Karpas-422 (cell line): Measurements from ENCODE around the gene SLITRK2. TPM values are rescaled to one million over a fixed set of nuclear protein-coding genes. Genes with fewer than 3 reads are reported as not detected.

Experiments
- DNase-seq: peaks from one replicate; pipeline ENCODE4 v3.0.0-alpha.2; 2015
- H2AFZ ChIP-seq: fragments of 200-600 bp; sonication (generic); 2 replicates; pipeline ENCODE4 v1.6.1; 2014; ENCODE audit warnings: antibody characterized with exemption, low read length, mixed read lengths
- H3K27ac ChIP-seq: fragments of 200-600 bp; sonication (generic); 2 replicates; pipeline ENCODE4 v1.5.1; 2014; ENCODE audit warnings: mild to moderate bottlenecking, low read length, moderate library complexity
- H3K27me3 ChIP-seq: fragments of 200-600 bp; sonication (generic); 2 replicates; pipeline ENCODE4 v1.6.1; 2014; ENCODE audit warnings: low read length, mixed read lengths
- H3K36me3 ChIP-seq: fragments of 200-600 bp; sonication (generic); 2 replicates; pipeline ENCODE4 v1.6.1; 2014; ENCODE audit warnings: low read length, mixed read lengths; ENCODE audit not compliant: insufficient read depth
- H3K4me1 ChIP-seq: fragments of 200-600 bp; sonication (generic); 2 replicates; pipeline ENCODE4 v1.6.1; 2014; ENCODE audit warnings: mild to moderate bottlenecking, low read length, mixed read lengths
- H3K4me2 ChIP-seq: fragments of 200-600 bp; sonication (generic); 2 replicates; pipeline ENCODE4 v1.6.1; 2014; ENCODE audit warnings: low read length, low read depth, mild to moderate bottlenecking; ENCODE audit not compliant: poor library complexity, severe bottlenecking
- H3K4me3 ChIP-seq: fragments of 200-600 bp; sonication (generic); 2 replicates; pipeline ENCODE4 v1.5.1; 2014; ENCODE audit warnings: mild to moderate bottlenecking, antibody characterized with exemption, low read length, mixed read lengths
- H3K79me2 ChIP-seq: fragments of 200-600 bp; sonication (generic); 2 replicates; pipeline ENCODE4 v1.6.1; 2014; ENCODE audit warnings: mild to moderate bottlenecking, low read length, mixed read lengths
- H3K9ac ChIP-seq: fragments of 200-600 bp; sonication (generic); 2 replicates; pipeline ENCODE4 v1.6.0; 2014; ENCODE audit warnings: low read length
- H3K9me2 ChIP-seq: fragments of 200-600 bp; sonication (generic), shearing (Covaris generic); replicated peaks from 2 replicates; pipeline ENCODE4 v1.6.0; 2014; ENCODE audit warnings: mild to moderate bottlenecking, low read length, moderate library complexity; ENCODE audit not compliant: insufficient read depth
- H3K9me3 ChIP-seq: fragments of 300-700, 200-600 bp; sonication (generic); 2 replicates; pipeline ENCODE4 v1.6.1; 2014; ENCODE audit warnings: low read length, mixed read lengths
- H4K20me1 ChIP-seq: fragments of 200-600 bp; sonication (generic); 2 replicates; pipeline ENCODE4 v1.6.1; 2014; ENCODE audit warnings: mild to moderate bottlenecking, antibody characterized with exemption, low read length, low read depth; ENCODE audit not compliant: insufficient read depth
- total RNA-seq: library from RNA; depleted of rRNA; stranded (reverse); fragments of >200 nt; shearing (Covaris generic); gene quantifications from 2 replicates; pipeline ENCODE4 v1.2.3, GENCODE V29; 2014; ENCODE audit warnings: low replicate concordance; rRNA removed

The SLITRK2 gene, protein sequence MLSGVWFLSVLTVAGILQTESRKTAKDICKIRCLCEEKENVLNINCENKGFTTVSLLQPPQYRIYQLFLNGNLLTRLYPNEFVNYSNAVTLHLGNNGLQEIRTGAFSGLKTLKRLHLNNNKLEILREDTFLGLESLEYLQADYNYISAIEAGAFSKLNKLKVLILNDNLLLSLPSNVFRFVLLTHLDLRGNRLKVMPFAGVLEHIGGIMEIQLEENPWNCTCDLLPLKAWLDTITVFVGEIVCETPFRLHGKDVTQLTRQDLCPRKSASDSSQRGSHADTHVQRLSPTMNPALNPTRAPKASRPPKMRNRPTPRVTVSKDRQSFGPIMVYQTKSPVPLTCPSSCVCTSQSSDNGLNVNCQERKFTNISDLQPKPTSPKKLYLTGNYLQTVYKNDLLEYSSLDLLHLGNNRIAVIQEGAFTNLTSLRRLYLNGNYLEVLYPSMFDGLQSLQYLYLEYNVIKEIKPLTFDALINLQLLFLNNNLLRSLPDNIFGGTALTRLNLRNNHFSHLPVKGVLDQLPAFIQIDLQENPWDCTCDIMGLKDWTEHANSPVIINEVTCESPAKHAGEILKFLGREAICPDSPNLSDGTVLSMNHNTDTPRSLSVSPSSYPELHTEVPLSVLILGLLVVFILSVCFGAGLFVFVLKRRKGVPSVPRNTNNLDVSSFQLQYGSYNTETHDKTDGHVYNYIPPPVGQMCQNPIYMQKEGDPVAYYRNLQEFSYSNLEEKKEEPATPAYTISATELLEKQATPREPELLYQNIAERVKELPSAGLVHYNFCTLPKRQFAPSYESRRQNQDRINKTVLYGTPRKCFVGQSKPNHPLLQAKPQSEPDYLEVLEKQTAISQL
- not detected in 2 replicates for total RNA-seq

DNA sequence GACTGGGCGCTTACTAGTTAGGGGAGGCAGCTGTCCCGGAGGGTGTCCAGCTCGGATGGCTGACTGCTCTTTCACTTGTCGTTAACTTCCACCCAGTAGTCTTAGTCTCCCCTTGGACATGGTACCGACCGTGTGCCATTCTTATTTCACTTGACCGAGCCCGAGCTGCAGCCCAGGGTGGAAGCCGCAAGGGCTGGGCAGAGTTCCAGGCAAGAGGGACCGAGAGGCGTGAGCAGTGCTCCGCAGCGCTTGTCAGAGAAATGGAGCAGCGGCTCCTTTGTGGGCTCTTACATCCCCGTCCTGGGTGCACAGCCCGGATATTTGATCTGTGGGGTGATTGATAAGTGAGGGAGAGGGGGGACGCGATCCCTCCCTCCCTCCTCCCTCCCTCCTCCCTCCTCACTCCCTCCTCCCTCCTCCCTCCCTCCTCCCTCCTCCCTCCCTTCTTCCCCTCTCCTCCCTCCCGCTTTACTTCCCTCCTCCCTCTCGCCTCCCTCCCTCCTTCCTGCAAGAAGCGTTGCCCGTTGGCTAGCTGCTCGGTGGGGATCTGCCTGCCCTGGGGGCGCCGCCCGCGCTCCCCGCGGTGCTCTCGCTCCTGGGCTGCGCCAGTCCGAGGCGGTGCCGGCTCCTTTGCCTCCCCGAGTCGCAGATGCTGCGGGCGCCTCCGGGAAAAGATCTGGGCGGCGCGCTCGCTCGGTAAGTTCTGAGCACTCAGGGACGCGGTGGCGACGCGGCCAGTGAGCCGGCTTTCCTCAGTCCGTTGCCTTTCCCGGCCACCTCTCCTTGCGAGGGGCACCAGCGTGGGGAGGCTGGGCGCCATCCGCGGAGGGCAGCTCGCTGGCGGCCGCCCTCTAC lies at the start of gene SLITRK2:
TSS of gene SLITRK2 (plus strand) at position 499 of the 855 bp plus-strand sequence. CDS start 4,597 bp downstream, outside the sequence.
- Histone ChIP-seq H3K9ac (no peak within 1 kb of the TSS), H3K27ac (no peak within 1 kb of the TSS), H4K20me1 (no peaks in the 10 kb centered on the region), H3K4me2 (no peak within 1 kb of the TSS), H2AFZ (no peak within 1 kb of the TSS), H3K9me3 (0 out of 2 replicates have a peak, but pooled peaks cover under 1% of the 10 kb centered on the region), H3K9me2 (no peaks in the 10 kb centered on the region), H3K36me3 (no peaks in the 10 kb centered on the region), H3K4me1 (no peaks in the 10 kb centered on the region), H3K27me3 (no peaks in the 10 kb centered on the region), H3K79me2 (no peaks in the 10 kb centered on the region), H3K4me3 (no peak within 1 kb of the TSS)
- no peak for DNase-seq

DNA sequence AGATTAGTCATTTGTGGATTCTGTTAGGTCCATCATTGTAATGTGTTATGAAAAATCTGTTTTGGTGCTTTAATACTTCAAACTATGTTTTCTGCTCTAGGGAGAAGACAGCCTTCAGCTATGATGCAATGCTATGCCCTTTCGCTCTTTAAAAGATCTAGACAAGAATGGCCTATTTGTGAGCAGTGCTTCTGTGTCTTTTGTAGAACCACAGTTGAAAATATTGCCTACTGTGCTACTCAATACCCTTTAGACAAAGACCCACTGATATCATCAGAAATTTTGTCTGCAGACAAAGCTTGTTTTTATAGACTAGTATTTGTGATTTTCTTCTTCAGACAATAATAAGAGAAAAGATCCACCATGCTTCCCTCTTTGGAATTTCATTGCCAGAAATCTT lies 44.6 kb upstream of the SLITRK2 start:
- Histone ChIP-seq H2AFZ (no peak overlapping the region), H3K27ac (no peak overlapping the region), H3K79me2 (no peaks in the 10 kb centered on the region), H3K27me3 (no peaks in the 10 kb centered on the region), H3K9me2 (no peaks in the 10 kb centered on the region), H3K36me3 (no peaks in the 10 kb centered on the region), H3K9me3 (peaks cover 10% of the 10 kb centered on the region; the same call in 1 of the 2 replicates), H3K9ac (no peak overlapping the region), H3K4me2 (no peak overlapping the region), H4K20me1 (no peaks in the 10 kb centered on the region), H3K4me3 (no peak overlapping the region), H3K4me1 (no peaks in the 10 kb centered on the region)
- no peak for DNase-seq

DNA sequence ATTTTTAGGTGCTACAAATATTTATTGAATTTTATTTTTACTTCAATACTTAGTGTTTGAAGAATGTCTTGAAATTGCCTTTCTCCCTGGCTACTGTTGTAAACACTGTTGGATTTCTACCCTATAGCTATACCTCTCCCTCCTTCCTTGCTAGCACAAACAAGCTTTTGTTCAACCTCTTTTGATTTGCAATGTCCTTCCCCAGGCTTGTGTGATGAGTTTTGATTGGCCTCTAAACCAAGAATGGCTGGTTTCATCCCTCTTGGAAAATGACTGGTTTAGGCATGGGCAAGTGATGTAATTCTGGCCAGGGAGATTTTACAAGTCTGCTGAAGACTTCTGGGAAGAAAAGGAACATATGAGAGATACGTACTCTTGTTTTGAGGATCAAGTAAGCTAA lies 25.3 kb upstream of the SLITRK2 start:
- no peak overlapping the region for H3K27ac ChIP-seq
- no peaks in the 10 kb centered on the region for H3K79me2 ChIP-seq
- no peaks in the 10 kb centered on the region for H3K4me1 ChIP-seq
- no peak overlapping the region for H3K4me3 ChIP-seq
- no peak overlapping the region for H2AFZ ChIP-seq
- no peak for DNase-seq
- no peak overlapping the region for H3K9ac ChIP-seq
- no peaks in the 10 kb centered on the region for H4K20me1 ChIP-seq
- H3K4me2 ChIP-seq = no peak overlapping the region
- H3K27me3 ChIP-seq = no peaks in the 10 kb centered on the region
- no peaks in the 10 kb centered on the region for H3K9me2 ChIP-seq
- H3K9me3 ChIP-seq = peaks cover 8% of the 10 kb centered on the region
- H3K36me3 ChIP-seq = no peaks in the 10 kb centered on the region

DNA sequence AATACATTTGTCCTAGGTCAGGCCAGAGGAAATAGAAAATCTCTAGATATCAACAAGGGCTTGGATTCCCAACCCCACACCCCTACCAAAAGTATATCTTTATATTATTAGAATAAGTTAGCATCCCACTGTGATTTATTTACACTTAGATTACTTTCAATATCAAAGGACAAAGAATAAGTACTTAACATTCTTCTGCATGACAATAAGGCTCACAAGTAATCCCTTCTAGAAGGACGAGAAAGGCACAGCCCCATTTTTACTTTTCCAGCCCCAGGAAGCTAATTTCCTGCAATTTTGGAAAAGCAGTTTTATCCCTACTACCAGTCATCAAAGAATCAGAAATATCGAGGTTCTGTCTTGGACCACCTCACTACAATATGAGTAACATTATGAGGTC lies 14.1 kb upstream of the SLITRK2 start:
- H3K27ac ChIP-seq = no peak overlapping the region
- H3K4me1 ChIP-seq = no peaks in the 10 kb centered on the region
- H3K9me2 ChIP-seq = no peaks in the 10 kb centered on the region

DNA sequence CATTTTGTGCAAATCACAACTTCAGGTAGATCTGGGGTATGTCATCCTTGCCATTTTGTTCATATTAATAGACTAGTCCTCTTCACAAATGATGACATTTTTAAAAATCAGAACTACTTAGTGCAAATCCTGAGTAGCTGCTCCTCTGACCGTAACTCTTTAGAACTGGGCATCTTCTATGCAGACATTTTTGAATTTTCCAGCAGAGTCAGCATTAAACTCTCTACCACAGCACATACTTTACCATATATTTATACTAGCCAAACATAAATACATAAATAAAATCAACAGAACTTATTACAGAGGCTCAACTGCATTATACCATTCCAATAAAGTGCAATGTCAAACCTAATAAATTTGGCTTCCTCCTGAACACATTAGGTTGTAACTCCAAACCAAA lies 4.5 kb upstream of the SLITRK2 start:
- Histone ChIP-seq H3K9me2 (no peaks in the 10 kb centered on the region), H3K27ac (no peak overlapping the region), H3K36me3 (no peaks in the 10 kb centered on the region), H3K27me3 (no peaks in the 10 kb centered on the region), H3K4me3 (no peak overlapping the region), H3K9ac (no peak overlapping the region), H3K4me2 (no peak overlapping the region), H3K4me1 (no peaks in the 10 kb centered on the region), H3K9me3 (0 out of 2 replicates have a peak, but pooled peaks cover 4% of the 10 kb centered on the region), H2AFZ (no peak overlapping the region), H4K20me1 (no peaks in the 10 kb centered on the region), H3K79me2 (no peaks in the 10 kb centered on the region)
- DNase-seq = no peak

More for the DNA sequence above, 14.1 kb upstream of the SLITRK2 start:
- Histone ChIP-seq H3K27me3 (no peaks in the 10 kb centered on the region), H3K9me3 (peaks cover 9% of the 10 kb centered on the region), H3K79me2 (no peaks in the 10 kb centered on the region), H3K4me2 (no peak overlapping the region), H3K9ac (no peak overlapping the region), H4K20me1 (no peaks in the 10 kb centered on the region), H3K4me3 (no peak overlapping the region), H3K36me3 (no peaks in the 10 kb centered on the region), H2AFZ (no peak overlapping the region)
- DNase-seq = no peak

DNA sequence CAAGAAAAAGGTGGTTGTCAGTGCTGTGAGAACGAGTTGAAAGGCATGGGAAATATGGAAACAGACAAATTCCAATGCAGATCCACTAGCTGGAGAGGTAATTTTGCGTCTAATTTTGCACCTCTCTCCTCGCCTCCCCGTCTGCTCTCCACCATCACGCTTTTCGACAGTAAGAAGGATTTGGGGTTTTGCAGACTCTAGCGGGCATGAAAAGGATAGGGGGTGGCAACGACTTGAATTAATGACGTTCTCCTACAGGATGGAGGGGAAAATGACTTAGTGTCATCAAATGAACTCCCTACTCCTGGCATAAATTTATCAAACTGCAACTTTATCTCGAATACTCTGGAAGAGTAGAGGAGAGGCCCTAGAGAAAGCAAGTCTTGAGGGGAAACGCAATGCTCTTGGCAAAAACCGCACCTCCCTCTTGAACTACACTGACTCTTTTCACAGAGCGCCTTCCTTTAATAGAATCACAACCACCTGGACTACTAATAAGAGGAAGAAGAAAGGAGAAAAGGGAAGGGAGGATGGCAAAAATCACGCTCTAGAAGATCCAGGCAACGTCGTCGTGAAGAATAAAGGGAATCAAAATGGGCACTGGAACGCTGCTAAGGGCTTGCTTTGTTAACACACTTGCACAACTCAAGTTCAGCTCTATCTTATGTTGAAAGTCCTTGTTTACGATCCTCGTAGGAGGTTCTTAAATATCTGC lies 871 bp upstream of the SLITRK2 start:
- Histone ChIP-seq H3K4me1 (no peaks in the 10 kb centered on the region), H3K27me3 (no peaks in the 10 kb centered on the region), H3K9me3 (0 out of 2 replicates have a peak, but pooled peaks cover 4% of the 10 kb centered on the region), H3K79me2 (no peaks in the 10 kb centered on the region), H3K36me3 (no peaks in the 10 kb centered on the region), H3K9me2 (no peaks in the 10 kb centered on the region), H3K4me2 (no peak overlapping the region), H3K9ac (no peak overlapping the region), H3K27ac (no peak overlapping the region), H2AFZ (no peak overlapping the region), H3K4me3 (no peak overlapping the region), H4K20me1 (no peaks in the 10 kb centered on the region)
- no peak for DNase-seq

DNA sequence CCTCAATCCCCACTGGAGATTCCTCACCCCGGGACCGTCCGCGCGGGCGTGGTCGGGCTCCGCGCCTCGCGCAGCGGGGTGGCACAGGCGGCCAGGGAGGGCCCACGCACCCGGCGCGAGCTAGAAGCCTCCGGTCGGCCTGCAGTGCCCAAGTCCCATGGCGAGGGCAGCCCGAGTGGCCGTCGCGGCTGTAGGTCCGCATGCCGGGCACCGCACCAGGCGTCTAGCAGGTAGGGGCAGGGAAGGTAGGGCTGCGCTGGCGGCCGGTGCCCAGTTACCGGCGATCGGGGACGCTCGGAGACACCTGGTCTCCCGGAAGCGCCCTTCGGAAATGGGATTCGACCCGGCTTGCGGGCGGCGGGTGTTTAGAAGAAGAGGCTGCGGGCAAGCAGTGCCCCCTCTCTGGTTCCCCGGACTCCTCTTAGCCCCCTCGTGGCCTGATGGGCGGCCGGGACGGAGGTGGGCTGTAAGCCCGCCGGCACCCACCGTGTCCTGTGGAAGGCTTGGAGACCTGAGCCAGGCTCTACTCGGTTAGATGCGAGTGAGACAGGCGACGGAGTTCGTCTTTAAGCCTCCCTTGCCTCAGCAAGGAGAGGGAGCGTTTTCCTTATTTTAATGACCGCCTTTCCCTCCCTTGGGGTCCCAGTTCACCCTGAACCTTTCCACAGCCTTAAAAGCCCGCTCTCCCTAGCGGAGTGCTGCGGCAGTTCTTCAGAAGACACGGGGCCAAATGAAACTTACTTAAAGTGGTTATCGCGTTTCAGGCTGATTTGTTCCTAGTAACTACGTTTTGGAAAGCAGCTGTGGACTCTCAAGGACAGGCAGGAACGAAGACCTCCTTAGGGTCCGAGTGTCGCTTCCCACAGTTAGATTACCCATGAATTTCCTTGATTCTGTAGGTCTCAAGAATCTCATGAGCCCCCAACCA lies 821 bp downstream of the SLITRK2 start:
- H4K20me1 ChIP-seq = no peaks in the 10 kb centered on the region
- no peak for DNase-seq
- no peak overlapping the region for H2AFZ ChIP-seq
- no peaks in the 10 kb centered on the region for H3K36me3 ChIP-seq
- no peaks in the 10 kb centered on the region for H3K79me2 ChIP-seq
- H3K9me3 ChIP-seq = no peaks in the 10 kb centered on the region
- no peak overlapping the region for H3K27ac ChIP-seq
- no peak overlapping the region for H3K9ac ChIP-seq
- no peak overlapping the region for H3K4me2 ChIP-seq
- no peaks in the 10 kb centered on the region for H3K4me1 ChIP-seq
- H3K9me2 ChIP-seq = no peaks in the 10 kb centered on the region
- no peaks in the 10 kb centered on the region for H3K27me3 ChIP-seq
- H3K4me3 ChIP-seq = no peak overlapping the region
